Measurements from ENCODE around the gene E2F4. TPM values are rescaled to one million over a fixed set of nuclear protein-coding genes. Genes with fewer than 3 reads are reported as not detected.

E2F4 gene
- polyA plus RNA-seq, 4 donors, result 53.3 to 79.1 (median 62.8) TPM

- no peak for DNase-seq (ENCODE audit: low read depth in 4 of 4, low spot score in 2 of 4)
Observed at GRCh38 chr16:67157892-67158635, 33.9 kb upstream of the E2F4 start.

GRCh38 chr16:67158637-67159600 is 33.0 kb upstream of the E2F4 start:
- DNase-seq (ENCODE audit: low read depth in 4 of 4, low spot score in 2 of 4), result no peak

GRCh38 chr16:67161595-67162058 is 30.3 kb upstream of the E2F4 start:
- DNase-seq (ENCODE audit: low read depth in 4 of 4, low spot score in 2 of 4), result no peak

- no peak for DNase-seq (ENCODE audit: low read depth in 4 of 4, low spot score in 2 of 4)
Observed at GRCh38 chr16:67162506-67163163, 29.3 kb upstream of the E2F4 start.

DNA sequence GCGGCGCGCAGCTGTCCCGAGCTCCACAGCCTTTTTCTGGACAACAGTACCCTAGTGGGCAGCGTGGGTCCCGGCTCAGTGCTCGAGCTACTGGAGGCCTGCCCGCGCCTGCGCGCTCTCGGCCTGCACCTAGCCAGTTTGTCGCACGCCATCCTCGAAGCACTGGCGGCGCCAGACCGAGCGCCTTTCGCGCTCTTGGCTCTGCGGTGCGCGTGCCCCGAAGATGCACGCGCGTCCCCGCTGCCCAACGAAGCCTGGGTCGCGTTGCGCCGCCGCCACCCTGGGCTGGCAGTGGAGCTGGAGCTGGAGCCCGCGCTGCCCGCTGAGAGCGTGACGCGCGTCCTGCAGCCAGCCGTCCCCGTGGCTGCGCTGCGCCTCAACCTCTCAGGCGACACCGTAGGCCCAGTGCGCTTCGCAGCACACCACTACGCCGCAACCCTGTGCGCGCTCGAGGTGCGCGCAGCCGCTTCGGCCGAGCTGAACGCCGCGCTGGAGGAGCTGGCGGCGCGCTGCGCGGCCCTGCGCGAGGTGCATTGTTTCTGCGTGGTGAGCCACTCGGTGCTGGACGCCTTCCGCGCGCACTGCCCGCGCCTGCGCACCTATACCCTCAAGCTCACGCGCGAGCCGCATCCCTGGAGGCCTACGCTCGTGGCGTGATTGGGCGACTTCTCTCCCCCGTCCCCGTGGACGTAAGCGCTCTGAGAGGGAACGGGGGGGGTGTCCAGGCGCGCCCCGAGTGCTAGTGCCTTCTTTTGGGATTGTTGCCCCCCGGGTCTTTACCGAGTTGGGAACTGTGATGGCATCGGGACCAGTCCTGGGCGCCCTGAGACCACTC is 28.6 kb upstream of the E2F4 start:
- DNase-seq (ENCODE audit: low read depth in 4 of 4, low spot score in 2 of 4), result no peak

- DNase-seq (ENCODE audit: low read depth in 4 of 4, low spot score in 2 of 4), result no peak
Observed at GRCh38 chr16:67163999-67164558, 27.9 kb upstream of the E2F4 start.

DNA sequence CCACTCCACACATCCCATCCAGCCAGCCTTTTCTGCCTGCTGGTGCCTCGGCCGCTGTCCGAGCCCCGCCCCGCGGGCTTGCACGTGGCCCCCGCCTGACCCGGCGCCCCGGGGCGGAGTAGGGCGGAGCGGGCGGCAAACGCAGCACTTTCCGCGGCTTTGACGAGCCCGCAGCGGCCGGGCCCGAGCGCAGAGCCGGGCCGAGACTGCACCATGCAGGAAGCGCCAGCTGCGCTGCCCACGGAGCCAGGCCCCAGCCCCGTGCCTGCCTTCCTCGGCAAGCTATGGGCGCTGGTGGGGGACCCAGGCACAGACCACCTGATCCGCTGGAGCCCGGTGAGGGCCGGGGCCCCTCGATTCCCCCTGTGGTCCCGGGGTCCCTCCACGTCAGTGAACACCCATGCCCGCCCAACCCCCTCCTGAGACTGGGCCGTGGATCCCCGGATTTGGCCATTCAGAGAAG is 27.3 kb upstream of the E2F4 start, which contains the start of gene HSF4:
HSF4 (plus strand) TSS at position 147 of the 463 bp plus-strand sequence; CDS start at position 214, 67 bp downstream.
- no peak for DNase-seq (ENCODE audit: low read depth in 4 of 4, low spot score in 2 of 4)

DNA sequence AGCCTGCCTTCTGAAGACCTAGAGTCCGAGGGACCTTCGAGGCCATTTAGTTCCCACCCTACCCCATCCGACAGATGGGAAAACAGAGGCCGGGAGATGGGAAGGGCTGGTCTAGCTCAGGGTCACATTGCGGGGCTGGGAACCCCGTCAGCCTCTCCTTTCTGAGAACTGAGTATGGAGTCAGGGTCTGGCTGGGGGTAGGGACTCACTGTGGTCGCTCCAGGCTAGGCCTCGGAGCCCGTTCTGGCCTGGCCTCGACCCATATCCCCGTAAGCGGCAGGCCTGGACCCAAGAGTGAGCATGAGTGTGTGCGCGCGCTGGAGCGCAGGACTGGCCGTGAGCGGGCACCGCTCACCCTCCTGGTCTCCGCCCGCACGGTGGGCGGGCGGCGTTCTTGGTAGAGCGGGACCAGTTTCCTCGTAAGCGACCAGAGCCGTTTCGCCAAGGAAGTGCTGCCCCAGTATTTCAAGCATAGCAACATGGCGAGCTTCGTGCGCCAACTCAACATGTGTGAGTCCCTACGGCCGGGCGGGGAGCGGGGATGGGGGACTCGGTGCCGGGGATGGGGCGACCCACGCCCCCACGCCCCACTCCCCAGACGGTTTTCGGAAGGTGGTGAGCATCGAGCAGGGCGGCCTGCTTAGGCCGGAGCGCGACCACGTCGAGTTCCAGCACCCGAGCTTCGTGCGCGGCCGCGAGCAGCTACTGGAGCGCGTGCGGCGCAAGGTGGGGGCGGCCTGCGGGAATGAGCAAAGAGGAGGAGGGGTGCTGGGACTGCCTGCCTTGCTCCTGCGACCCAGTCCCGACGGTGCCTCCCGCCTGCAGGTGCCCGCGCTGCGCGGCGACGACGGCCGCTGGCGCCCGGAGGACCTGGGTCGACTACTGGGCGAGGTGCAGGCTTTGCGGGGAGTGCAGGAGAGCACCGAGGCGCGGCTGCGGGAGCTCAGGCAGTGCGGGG is 26.6 kb upstream of the E2F4 start:
- no peak for DNase-seq (ENCODE audit: low read depth in 4 of 4, low spot score in 2 of 4)

DNA sequence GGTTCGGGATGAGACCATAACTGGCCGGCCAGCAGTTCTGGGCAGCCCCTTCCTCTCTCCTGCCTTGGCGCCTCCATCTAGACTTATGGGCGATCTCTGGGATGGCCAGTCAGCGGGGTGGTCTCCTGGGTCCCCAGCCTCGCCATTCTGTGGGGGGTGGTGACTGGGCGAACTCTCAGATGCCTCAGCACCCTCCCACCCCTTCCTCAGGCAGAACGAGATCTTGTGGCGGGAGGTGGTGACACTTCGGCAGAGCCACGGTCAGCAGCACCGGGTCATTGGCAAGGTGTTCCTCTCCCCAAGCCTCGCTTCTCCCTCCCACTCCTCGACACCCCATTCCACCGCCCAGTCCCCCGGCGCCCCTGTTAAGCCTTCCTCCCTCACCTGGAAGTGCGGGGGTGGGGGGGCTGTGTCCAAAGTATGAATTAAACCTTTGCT is 25.8 kb upstream of the E2F4 start:
- DNase-seq (ENCODE audit: low read depth in 4 of 4, low spot score in 2 of 4), result no peak

GRCh38 chr16:67166598-67167168 is 25.3 kb upstream of the E2F4 start:
- DNase-seq (ENCODE audit: low read depth in 4 of 4, low spot score in 2 of 4), result no peak

- no peak for DNase-seq (ENCODE audit: low read depth in 4 of 4, low spot score in 2 of 4)
Observed at GRCh38 chr16:67167588-67167987, 24.4 kb upstream of the E2F4 start.

- DNase-seq (ENCODE audit: low read depth in 4 of 4, low spot score in 2 of 4), result no peak
Observed at GRCh38 chr16:67169011-67169451, 22.9 kb upstream of the E2F4 start.

- no peak for DNase-seq (ENCODE audit: low read depth in 4 of 4, low spot score in 2 of 4)
Observed at GRCh38 chr16:67169642-67170167, 22.2 kb upstream of the E2F4 start.

DNA sequence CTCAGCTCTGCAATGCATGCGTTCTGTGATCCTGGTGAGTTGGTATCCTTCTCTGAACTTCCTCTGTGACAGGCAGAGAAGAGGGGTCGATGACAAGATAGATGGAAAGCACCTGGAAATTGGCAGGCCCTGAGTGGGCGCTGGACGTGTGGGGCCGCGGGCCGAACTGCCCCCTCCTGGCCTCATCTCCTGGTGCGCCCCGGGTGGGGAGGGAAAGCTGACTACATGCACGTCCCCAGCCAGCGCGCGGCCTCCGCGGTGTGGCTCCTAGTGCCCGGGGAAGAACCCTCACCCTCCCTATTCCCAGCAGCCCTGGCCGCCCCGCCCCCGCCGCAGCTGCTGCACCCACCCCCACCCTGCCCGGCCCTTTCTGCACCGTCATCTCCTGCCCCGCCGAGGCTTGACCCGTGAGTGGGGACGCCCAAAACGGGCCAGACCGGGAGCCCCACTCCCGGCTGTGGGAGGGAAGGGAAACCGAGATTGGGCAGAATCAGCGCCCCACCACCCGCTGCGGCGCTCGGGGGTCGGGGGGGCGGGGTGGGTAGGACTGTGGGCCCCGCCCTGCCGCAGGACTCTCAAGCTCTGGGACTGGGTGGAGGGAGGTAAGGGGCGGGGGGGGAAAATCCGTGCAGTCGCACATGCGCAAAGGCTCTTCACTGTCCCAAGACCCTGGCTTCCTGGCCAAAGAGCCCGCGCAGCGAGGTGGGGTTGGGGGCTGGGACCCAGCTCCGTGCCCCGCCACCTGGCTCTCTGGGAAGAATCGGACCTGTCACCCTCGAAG is 21.6 kb upstream of the E2F4 start, which contains the start of gene NOL3:
NOL3 (plus strand) TSS at position 371 of the 781 bp plus-strand sequence.
- DNase-seq (ENCODE audit: low read depth in 4 of 4, low spot score in 2 of 4), result no peak

DNA sequence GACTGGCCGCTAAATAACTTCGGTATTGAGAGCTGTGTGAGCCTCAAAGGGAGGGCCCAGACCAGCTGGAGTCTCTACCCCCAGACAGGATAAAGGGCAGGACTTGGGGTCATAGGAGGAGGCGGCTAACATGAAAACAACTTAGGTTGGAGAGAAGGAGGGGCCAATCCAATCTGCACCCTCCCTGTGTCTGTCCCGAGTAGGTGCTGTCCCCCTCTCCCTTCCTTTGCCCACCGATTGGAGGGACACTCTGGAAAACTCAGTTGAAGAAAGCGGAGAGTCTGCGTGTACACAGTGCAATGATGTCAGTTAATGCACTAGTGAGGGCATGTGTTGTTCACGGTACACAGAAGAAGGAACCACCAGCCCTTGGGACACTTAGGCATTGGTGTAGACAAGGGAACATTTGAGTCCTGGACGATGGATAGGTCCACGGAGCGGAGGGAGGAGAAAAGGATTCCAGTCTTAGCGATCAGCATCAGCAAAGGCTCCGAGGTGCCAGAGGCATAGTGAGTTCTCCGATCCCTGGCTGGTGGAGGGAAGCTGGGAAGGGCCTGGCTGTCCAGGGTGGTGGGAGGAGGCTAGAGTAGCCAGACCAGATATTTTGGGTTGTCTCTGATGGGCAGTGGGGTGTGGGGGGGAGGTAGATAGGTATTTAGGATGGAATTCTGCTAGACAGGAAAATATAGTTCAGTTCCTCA is 20.9 kb upstream of the E2F4 start:
- DNase-seq (ENCODE audit: low read depth in 4 of 4, low spot score in 2 of 4), result no peak

DNA sequence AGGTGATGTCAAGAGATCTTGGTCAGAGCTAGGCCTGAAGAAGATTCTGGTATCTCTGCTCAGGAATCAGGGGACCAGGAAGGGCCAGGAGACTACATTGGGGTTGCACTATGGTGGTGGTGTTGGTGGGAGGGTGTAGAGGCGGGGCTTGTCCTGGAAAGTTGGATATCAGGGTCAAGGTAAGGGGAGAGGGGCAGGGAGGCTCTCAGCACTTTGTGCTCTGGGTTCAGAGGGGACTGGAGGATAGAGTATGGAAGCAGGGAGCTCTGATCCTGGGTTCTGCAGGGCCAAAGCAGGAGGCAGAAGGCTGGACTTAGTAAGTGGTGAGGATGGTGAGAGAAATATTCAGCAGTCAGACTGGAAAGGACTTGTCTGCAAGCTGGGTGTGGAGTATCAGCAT is 18.6 kb upstream of the E2F4 start:
- DNase-seq (ENCODE audit: low read depth in 4 of 4, low spot score in 2 of 4), result no peak
